ENCODE measurements around the gene ARHGAP10.

Gene ARHGAP10

GRCh38 chr4:147916351-147916750 lies 184.5 kb downstream of the ARHGAP10 start:
- H3K27ac ChIP-seq (ENCODE audit: low read depth, low read length), result no peak overlapping the region

GRCh38 chr4:147923381-147923780 lies 191.5 kb downstream of the ARHGAP10 start:
- no peak overlapping the region for H3K9ac ChIP-seq (ENCODE audit: low read depth in 1 of 2, low read length in 2 of 2)
- H3K4me1 ChIP-seq (ENCODE audit: control insufficient read depth in 1 of 2, insufficient read depth in 2 of 2, low read length in 2 of 2), result no peaks in the 10 kb centered on the region
- H3K27ac ChIP-seq (ENCODE audit: low read depth, low read length), result no peak overlapping the region
- H3K9me3 ChIP-seq (ENCODE audit: control insufficient read depth in 1 of 2, low read length in 2 of 2), result no peaks in the 10 kb centered on the region
- no peak overlapping the region for H3K4me3 ChIP-seq (ENCODE audit: low read depth in 1 of 2, low read length in 2 of 2)
- H3K27me3 ChIP-seq (ENCODE audit: control insufficient read depth in 1 of 2, insufficient read depth in 2 of 2, low read length in 2 of 2), result no peaks in the 10 kb centered on the region
- H3K36me3 ChIP-seq (ENCODE audit: control insufficient read depth in 1 of 2, insufficient read depth in 2 of 2, low read length in 2 of 2), result peaks cover 0 to 4% of the 10 kb centered on the region in 2 donors

More at GRCh38 chr4:147916351-147916750, 184.5 kb downstream of the ARHGAP10 start:
- Histone ChIP-seq H3K4me1 (ENCODE audit: control insufficient read depth in 1 of 2, insufficient read depth in 2 of 2, low read length in 2 of 2) (no peaks in the 10 kb centered on the region), H3K27me3 (ENCODE audit: control insufficient read depth in 1 of 2, insufficient read depth in 2 of 2, low read length in 2 of 2) (no peaks in the 10 kb centered on the region), H3K4me3 (ENCODE audit: low read depth in 1 of 2, low read length in 2 of 2) (no peak overlapping the region), H3K9me3 (ENCODE audit: control insufficient read depth in 1 of 2, low read length in 2 of 2) (no peaks in the 10 kb centered on the region), H3K36me3 (ENCODE audit: control insufficient read depth in 1 of 2, insufficient read depth in 2 of 2, low read length in 2 of 2) (no peaks in the 10 kb centered on the region), H3K9ac (ENCODE audit: low read depth in 1 of 2, low read length in 2 of 2) (no peak overlapping the region)

GRCh38 chr4:147923854-147924253 lies 192.0 kb downstream of the ARHGAP10 start:
- no peaks in the 10 kb centered on the region for H3K4me1 ChIP-seq (ENCODE audit: control insufficient read depth in 1 of 2, insufficient read depth in 2 of 2, low read length in 2 of 2)
- peaks cover 0 to 4% of the 10 kb centered on the region in 2 donors for H3K36me3 ChIP-seq (ENCODE audit: control insufficient read depth in 1 of 2, insufficient read depth in 2 of 2, low read length in 2 of 2)
- H3K27me3 ChIP-seq (ENCODE audit: control insufficient read depth in 1 of 2, insufficient read depth in 2 of 2, low read length in 2 of 2), result no peaks in the 10 kb centered on the region
- no peak overlapping the region for H3K4me3 ChIP-seq (ENCODE audit: low read depth in 1 of 2, low read length in 2 of 2)
- no peak overlapping the region for H3K9ac ChIP-seq (ENCODE audit: low read depth in 1 of 2, low read length in 2 of 2)
- no peak overlapping the region for H3K27ac ChIP-seq (ENCODE audit: low read depth, low read length)
- no peaks in the 10 kb centered on the region for H3K9me3 ChIP-seq (ENCODE audit: control insufficient read depth in 1 of 2, low read length in 2 of 2)

- no peak overlapping the region for H3K27ac ChIP-seq (ENCODE audit: low read depth, low read length)
- H3K4me3 ChIP-seq (ENCODE audit: low read depth in 1 of 2, low read length in 2 of 2), result no peak overlapping the region
- H3K27me3 ChIP-seq (ENCODE audit: control insufficient read depth in 1 of 2, insufficient read depth in 2 of 2, low read length in 2 of 2), result no peaks in the 10 kb centered on the region
- no peaks in the 10 kb centered on the region for H3K4me1 ChIP-seq (ENCODE audit: control insufficient read depth in 1 of 2, insufficient read depth in 2 of 2, low read length in 2 of 2)
- H3K36me3 ChIP-seq (ENCODE audit: control insufficient read depth in 1 of 2, insufficient read depth in 2 of 2, low read length in 2 of 2), result peaks cover 0 to 4% of the 10 kb centered on the region in 2 donors
- no peaks in the 10 kb centered on the region for H3K9me3 ChIP-seq (ENCODE audit: control insufficient read depth in 1 of 2, low read length in 2 of 2)
- H3K9ac ChIP-seq (ENCODE audit: low read depth in 1 of 2, low read length in 2 of 2), result no peak overlapping the region
Measured at GRCh38 chr4:147924604-147925412, 192.9 kb downstream of the ARHGAP10 start.

- Histone ChIP-seq H3K9ac (ENCODE audit: low read depth in 1 of 2, low read length in 2 of 2) (no peak overlapping the region), H3K4me1 (ENCODE audit: control insufficient read depth in 1 of 2, insufficient read depth in 2 of 2, low read length in 2 of 2) (no peaks in the 10 kb centered on the region), H3K4me3 (ENCODE audit: low read depth in 1 of 2, low read length in 2 of 2) (no peak overlapping the region), H3K27me3 (ENCODE audit: control insufficient read depth in 1 of 2, insufficient read depth in 2 of 2, low read length in 2 of 2) (no peaks in the 10 kb centered on the region), H3K27ac (ENCODE audit: low read depth, low read length) (no peak overlapping the region), H3K36me3 (ENCODE audit: control insufficient read depth in 1 of 2, insufficient read depth in 2 of 2, low read length in 2 of 2) (no peaks in the 10 kb centered on the region), H3K9me3 (ENCODE audit: control insufficient read depth in 1 of 2, low read length in 2 of 2) (no peaks in the 10 kb centered on the region)
Measured at GRCh38 chr4:147927377-147928137, 195.7 kb downstream of the ARHGAP10 start.

GRCh38 chr4:147928400-147928799 lies 196.5 kb downstream of the ARHGAP10 start:
- H3K9me3 ChIP-seq (ENCODE audit: control insufficient read depth in 1 of 2, low read length in 2 of 2), result no peaks in the 10 kb centered on the region
- H3K27me3 ChIP-seq (ENCODE audit: control insufficient read depth in 1 of 2, insufficient read depth in 2 of 2, low read length in 2 of 2), result no peaks in the 10 kb centered on the region
- no peaks in the 10 kb centered on the region for H3K4me1 ChIP-seq (ENCODE audit: control insufficient read depth in 1 of 2, insufficient read depth in 2 of 2, low read length in 2 of 2)
- H3K27ac ChIP-seq (ENCODE audit: low read depth, low read length), result no peak overlapping the region
- H3K36me3 ChIP-seq (ENCODE audit: control insufficient read depth in 1 of 2, insufficient read depth in 2 of 2, low read length in 2 of 2), result no peaks in the 10 kb centered on the region
- H3K4me3 ChIP-seq (ENCODE audit: low read depth in 1 of 2, low read length in 2 of 2), result no peak overlapping the region
- H3K9ac ChIP-seq (ENCODE audit: low read depth in 1 of 2, low read length in 2 of 2), result no peak overlapping the region

- Histone ChIP-seq H3K9ac (ENCODE audit: low read depth in 1 of 2, low read length in 2 of 2) (no peak overlapping the region), H3K36me3 (ENCODE audit: control insufficient read depth in 1 of 2, insufficient read depth in 2 of 2, low read length in 2 of 2) (no peaks in the 10 kb centered on the region), H3K27me3 (ENCODE audit: control insufficient read depth in 1 of 2, insufficient read depth in 2 of 2, low read length in 2 of 2) (no peaks in the 10 kb centered on the region), H3K4me1 (ENCODE audit: control insufficient read depth in 1 of 2, insufficient read depth in 2 of 2, low read length in 2 of 2) (no peaks in the 10 kb centered on the region), H3K9me3 (ENCODE audit: control insufficient read depth in 1 of 2, low read length in 2 of 2) (no peaks in the 10 kb centered on the region), H3K4me3 (ENCODE audit: low read depth in 1 of 2, low read length in 2 of 2) (no peak overlapping the region), H3K27ac (ENCODE audit: low read depth, low read length) (no peak overlapping the region)
Measured at GRCh38 chr4:147929746-147930145, 197.9 kb downstream of the ARHGAP10 start.

GRCh38 chr4:147933316-147933715 lies 201.4 kb downstream of the ARHGAP10 start:
- Histone ChIP-seq H3K36me3 (ENCODE audit: control insufficient read depth in 1 of 2, insufficient read depth in 2 of 2, low read length in 2 of 2) (no peaks in the 10 kb centered on the region), H3K9me3 (ENCODE audit: control insufficient read depth in 1 of 2, low read length in 2 of 2) (no peaks in the 10 kb centered on the region), H3K27ac (ENCODE audit: low read depth, low read length) (no peak overlapping the region), H3K27me3 (ENCODE audit: control insufficient read depth in 1 of 2, insufficient read depth in 2 of 2, low read length in 2 of 2) (no peaks in the 10 kb centered on the region), H3K4me1 (ENCODE audit: control insufficient read depth in 1 of 2, insufficient read depth in 2 of 2, low read length in 2 of 2) (no peaks in the 10 kb centered on the region), H3K9ac (ENCODE audit: low read depth in 1 of 2, low read length in 2 of 2) (no peak overlapping the region), H3K4me3 (ENCODE audit: low read depth in 1 of 2, low read length in 2 of 2) (no peak overlapping the region)

- Histone ChIP-seq H3K27ac (ENCODE audit: low read depth, low read length) (no peak overlapping the region), H3K9ac (ENCODE audit: low read depth in 1 of 2, low read length in 2 of 2) (no peak overlapping the region), H3K4me1 (ENCODE audit: control insufficient read depth in 1 of 2, insufficient read depth in 2 of 2, low read length in 2 of 2) (no peaks in the 10 kb centered on the region), H3K4me3 (ENCODE audit: low read depth in 1 of 2, low read length in 2 of 2) (no peak overlapping the region), H3K9me3 (ENCODE audit: control insufficient read depth in 1 of 2, low read length in 2 of 2) (no peaks in the 10 kb centered on the region), H3K27me3 (ENCODE audit: control insufficient read depth in 1 of 2, insufficient read depth in 2 of 2, low read length in 2 of 2) (no peaks in the 10 kb centered on the region), H3K36me3 (ENCODE audit: control insufficient read depth in 1 of 2, insufficient read depth in 2 of 2, low read length in 2 of 2) (no peaks in the 10 kb centered on the region)
Measured at GRCh38 chr4:147933779-147934178, 201.9 kb downstream of the ARHGAP10 start.

GRCh38 chr4:147938496-147938895 lies 206.6 kb downstream of the ARHGAP10 start:
- Histone ChIP-seq H3K27ac (ENCODE audit: low read depth, low read length) (no peak overlapping the region), H3K4me1 (ENCODE audit: control insufficient read depth in 1 of 2, insufficient read depth in 2 of 2, low read length in 2 of 2) (no peaks in the 10 kb centered on the region), H3K36me3 (ENCODE audit: control insufficient read depth in 1 of 2, insufficient read depth in 2 of 2, low read length in 2 of 2) (no peaks in the 10 kb centered on the region), H3K4me3 (ENCODE audit: low read depth in 1 of 2, low read length in 2 of 2) (no peak overlapping the region), H3K9me3 (ENCODE audit: control insufficient read depth in 1 of 2, low read length in 2 of 2) (no peaks in the 10 kb centered on the region), H3K9ac (ENCODE audit: low read depth in 1 of 2, low read length in 2 of 2) (no peak overlapping the region), H3K27me3 (ENCODE audit: control insufficient read depth in 1 of 2, insufficient read depth in 2 of 2, low read length in 2 of 2) (no peaks in the 10 kb centered on the region)

All from duodenal mucosa (tissue), 2 donors.